ENCODE results near the gene FLT3LG.

FLT3LG gene

GRCh38 chr19:49530708-49531107, 56.7 kb downstream of the FLT3LG start:
- no peak overlapping the region for H3K4me3 Mint-ChIP-seq
- ATAC-seq, result no peak
- H3K4me1 Mint-ChIP-seq, result peaks cover 41% of the 10 kb centered on the region
- H3K27ac Mint-ChIP-seq, result no peak overlapping the region
- H3K36me3 Mint-ChIP-seq, result peaks cover 4% of the 10 kb centered on the region
- no peaks in the 10 kb centered on the region for H3K27me3 Mint-ChIP-seq
- H3K9me3 Mint-ChIP-seq, result no peaks in the 10 kb centered on the region

DNA sequence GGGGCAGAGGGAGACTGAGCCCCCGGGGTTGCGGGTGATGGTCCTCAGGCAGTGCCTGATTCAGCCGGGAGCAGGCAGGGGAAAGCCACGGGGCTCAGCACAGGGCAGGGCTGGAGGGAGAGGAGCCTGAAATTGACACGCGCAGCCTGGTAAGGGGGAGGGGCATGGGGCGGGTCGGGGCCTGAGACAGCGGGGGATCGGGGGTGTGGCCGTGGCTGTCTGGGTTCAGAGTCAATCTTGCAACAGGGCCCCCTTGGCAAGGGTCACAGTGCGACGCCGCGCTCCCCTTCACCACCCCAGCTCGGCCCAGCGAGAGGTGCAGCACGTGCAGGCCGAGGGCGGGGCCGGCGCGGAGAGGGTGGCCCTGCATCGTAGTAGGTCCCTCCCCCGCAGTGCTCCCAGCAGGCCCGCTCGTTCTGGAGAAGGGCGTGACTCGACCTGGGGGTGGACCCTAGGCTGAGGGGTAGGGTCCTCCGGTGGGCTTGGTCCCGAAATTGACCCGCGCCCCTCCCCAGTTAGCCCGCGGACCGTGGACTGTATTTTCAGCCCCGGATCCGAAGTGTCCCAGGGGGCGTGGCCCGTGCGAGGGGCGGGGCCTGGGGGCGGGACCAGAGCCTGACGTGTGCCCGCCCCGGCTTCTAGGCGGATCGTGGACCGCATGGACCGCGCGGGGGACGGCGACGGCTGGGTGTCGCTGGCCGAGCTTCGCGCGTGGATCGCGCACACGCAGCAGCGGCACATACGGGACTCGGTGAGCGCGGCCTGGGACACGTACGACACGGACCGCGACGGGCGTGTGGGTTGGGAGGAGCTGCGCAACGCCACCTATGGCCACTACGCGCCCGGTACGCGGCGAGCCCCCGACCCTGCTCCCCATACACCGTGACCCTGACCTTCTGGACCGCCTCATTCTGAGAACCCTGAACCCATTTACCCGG, 59.8 kb downstream of the FLT3LG start:
- H3K36me3 Mint-ChIP-seq, result no peaks in the 10 kb centered on the region
- no peaks in the 10 kb centered on the region for H3K27me3 Mint-ChIP-seq
- H3K9me3 Mint-ChIP-seq, result no peaks in the 10 kb centered on the region
- peak overlapping the region; percentile 76 for H3K4me3 Mint-ChIP-seq
- peaks cover 42% of the 10 kb centered on the region for H3K4me1 Mint-ChIP-seq
- ATAC-seq, result peak; percentile 91
- peak overlapping the region; percentile 62 for H3K27ac Mint-ChIP-seq

- Mint-ChIP-seq H3K4me1 (peaks cover 42% of the 10 kb centered on the region), H3K4me3 (peak overlapping the region; percentile 76), H3K27me3 (no peaks in the 10 kb centered on the region), H3K9me3 (no peaks in the 10 kb centered on the region), H3K36me3 (no peaks in the 10 kb centered on the region), H3K27ac (peak overlapping the region; percentile 62)
- no peak for ATAC-seq
Observed at GRCh38 chr19:49534632-49535385, 60.8 kb downstream of the FLT3LG start.

Measured in stimulated activated memory B cell treated with anti-CD40 and anti-IgM and Interleukin-4, amounts not matched to agents 10 μg/mL and 1 μg/mL and 100 μg/mL, for 72 hours (primary cell).